PC-3 (cell line): ENCODE measurements around the gene ZNF687.

Experiments
- EZH2 ChIP-seq: fragments of 300-600 bp; sonication (generic); IDR thresholded peaks from one replicate; pipeline ENCODE4 v1.6.1; 2017; ENCODE audit warnings: antibody characterized with exemption, mild to moderate bottlenecking, low read length; ENCODE audit not compliant: unreplicated experiment
- TF ChIP-seq, protein P1 (sequence below): fragments of 300-600 bp; sonication (generic); conservative IDR thresholded peaks from 2 replicates; pipeline ENCODE4 v1.5.1; 2017; ENCODE audit warnings: antibody characterized with exemption, low read depth, mild to moderate bottlenecking, low read length

DNA sequence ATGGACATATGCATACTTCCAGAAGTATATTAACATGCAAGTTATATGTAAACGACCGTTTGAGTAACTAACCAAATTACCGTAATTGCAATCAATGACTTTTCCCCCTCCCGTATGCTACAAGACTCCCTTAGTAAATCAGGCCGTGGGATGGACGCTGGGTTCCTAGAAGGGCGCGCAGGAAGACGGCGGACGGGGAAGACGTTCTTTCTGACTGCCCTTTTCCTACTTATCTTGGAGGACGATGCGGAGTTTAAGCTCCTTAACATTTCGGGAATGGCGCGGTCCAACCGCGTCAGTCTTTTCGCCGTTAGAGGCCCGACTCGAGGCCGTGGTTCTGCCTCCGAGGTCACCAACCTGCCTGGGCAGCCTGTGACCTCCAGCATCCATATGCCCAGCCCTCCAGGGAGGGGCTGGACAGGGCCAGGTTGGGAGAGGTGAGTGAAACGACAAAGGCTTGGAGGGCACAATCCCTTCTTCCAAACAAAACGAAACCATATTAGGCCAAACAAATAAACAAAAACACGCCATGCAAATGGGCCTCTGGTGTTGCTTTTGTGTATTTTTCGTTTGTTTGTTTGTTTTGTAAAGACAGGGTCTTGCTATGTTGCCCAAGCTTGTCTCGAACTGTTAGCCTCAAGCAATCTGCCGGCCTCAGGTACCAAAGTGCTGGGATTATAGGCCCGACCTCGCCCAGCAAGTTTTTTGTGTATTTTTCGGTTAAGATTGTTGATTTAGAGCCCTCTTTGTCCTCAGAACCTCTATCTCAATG lies 46.0 kb downstream of the ZNF687 start:
- TF ChIP-seq, protein P1, sequence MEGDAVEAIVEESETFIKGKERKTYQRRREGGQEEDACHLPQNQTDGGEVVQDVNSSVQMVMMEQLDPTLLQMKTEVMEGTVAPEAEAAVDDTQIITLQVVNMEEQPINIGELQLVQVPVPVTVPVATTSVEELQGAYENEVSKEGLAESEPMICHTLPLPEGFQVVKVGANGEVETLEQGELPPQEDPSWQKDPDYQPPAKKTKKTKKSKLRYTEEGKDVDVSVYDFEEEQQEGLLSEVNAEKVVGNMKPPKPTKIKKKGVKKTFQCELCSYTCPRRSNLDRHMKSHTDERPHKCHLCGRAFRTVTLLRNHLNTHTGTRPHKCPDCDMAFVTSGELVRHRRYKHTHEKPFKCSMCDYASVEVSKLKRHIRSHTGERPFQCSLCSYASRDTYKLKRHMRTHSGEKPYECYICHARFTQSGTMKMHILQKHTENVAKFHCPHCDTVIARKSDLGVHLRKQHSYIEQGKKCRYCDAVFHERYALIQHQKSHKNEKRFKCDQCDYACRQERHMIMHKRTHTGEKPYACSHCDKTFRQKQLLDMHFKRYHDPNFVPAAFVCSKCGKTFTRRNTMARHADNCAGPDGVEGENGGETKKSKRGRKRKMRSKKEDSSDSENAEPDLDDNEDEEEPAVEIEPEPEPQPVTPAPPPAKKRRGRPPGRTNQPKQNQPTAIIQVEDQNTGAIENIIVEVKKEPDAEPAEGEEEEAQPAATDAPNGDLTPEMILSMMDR = no peak
- no peak for TF ChIP-seq EZH2
